Ramos (cell line): Measurements from ENCODE around the gene ENDOD1.

Experiments
- in situ Hi-C: fragments of 300-500 bp; cut with MboI; formaldehyde crosslinking; loops from one replicate; pipeline ENCODE4 v1.14.3; 2022; ENCODE audit warnings: low sequenced_read_pairs; ENCODE audit not compliant: unreplicated experiment

Gene ENDOD1

DNA sequence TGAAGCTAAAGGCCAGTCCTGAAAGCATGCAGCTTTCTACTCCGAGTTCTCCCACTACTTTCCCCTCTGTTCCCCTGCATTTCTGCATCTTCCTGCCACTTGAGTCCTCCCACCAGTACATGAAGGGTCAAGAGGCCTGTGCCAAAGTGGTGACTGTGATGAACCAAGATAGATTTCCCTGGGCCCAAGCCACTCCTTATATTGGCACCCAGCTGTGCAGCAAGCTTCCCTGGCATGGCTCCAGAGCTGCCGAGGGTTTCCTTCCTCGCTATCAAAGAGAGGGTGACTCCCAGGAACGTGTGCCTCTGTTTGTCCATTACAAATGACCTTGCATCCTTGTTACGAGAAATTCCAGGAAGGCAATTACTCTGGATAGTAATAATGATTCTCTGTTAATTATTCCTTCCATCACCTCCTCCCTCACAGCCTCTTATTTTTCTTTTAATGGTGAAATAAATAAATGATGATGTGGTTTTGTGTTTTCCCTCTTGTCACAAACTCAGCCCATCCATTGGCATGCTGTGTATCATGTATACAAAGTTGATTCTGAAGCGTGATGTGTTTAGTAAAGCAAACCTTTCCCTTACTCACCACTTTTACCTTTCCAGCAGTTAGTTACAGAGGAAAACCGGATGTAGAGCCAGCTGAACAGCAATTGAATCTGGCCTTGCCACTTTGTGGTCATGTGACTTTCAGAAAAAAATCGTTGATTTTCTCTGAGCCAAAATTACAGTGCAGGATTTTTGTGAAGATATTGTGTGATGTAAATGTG is 14.7 kb upstream of the ENDOD1 start:
- in situ Hi-C loops: no loop called here

DNA sequence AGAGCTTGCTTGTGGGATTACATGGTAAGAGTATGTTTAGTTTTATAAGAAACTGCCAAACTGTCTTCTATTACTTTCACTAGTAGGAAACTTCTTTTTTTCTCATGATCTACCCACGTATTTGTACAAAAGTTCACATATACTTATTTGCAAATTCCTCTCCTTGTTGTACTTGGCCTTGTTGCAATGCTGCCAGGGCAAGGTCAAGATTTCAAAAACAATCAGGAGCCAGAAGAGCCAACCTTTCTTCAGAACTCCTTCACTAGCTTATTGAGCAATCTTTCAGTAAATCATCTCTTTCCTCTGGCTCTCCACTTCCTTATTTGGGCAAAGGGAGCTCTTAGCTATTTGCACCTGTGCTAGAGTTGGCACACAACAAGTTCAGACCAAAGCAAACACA is 13.2 kb upstream of the ENDOD1 start:
- in situ Hi-C loops: no loop called here

DNA sequence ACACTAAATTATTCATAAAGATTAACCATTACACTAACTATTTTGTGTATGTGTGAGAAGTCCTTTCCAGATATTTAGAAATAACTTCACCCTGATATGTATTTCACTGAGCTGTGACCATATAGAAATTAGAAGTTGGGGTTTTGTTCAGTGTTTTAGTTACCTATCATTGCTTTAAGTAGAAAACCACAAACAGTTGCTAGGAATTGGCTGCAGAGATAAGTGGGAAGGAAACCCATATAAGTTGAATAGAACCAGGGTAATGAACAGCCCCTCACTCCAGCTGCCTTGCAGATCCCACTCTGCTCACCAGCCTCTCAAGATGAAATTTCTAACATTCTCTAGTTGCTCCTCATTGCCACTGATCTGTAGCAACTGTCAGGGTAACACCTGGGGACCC is 12.7 kb upstream of the ENDOD1 start:
- in situ Hi-C loops: no loop called here

DNA sequence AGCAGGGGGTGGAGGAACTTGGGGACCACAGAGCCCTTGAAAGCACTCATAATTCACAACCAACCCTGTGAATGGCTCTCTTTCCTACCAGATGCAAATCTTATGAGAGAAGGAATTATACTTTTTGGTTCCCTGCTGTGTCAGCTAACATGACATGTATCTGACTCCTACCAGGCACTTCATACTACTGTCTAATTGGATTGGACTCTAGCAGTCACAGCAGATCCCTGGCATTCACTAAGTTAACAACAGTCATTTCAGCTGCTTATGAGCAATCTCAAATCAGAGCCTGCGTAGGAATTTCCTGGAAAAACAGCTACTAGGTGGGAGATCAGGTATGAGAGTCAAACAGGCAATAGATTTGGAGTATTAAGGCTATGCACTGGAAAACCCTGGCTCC is 11.1 kb upstream of the ENDOD1 start:
- in situ Hi-C loops: no loop called here

DNA sequence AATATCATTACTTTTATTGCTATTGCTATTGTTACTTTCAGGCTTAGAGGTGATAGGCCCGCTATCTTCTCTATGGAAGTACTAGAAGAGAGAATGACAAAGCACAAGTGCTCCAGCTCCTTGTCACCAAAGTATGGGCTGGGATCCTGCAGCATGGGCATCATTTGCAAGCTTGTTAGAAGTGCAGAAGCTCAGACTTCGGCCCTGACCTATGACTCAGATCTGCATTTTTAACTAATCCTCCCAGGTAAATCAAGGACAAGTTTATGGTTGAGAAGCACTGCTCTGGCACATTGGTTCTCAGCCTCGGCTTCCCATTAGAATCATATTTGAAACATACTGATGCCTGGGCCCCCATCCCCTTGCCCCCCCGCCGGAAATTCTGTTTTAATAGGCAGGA is 8.6 kb upstream of the ENDOD1 start:
- in situ Hi-C loops: no loop called here

DNA sequence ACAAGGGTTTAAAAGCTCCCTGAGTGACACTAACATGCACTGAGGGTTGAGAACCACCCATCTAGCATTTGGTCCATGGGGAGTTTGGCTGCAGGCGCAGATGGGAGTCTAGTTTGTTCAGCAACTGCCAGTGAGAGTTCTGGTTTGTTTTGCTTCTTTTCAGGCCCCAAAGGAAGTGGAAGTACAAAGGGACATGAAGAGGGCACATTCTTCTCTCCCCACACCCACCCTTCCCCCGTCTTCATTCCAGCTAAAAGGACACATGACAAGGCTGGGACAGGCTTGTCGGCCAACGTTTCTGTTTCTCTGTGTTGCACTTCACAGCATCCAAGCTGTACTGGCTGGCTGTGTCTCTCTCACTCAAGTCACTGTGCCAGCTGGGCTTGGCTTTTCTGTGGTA is 8.2 kb upstream of the ENDOD1 start:
- in situ Hi-C loops: no loop called here

DNA sequence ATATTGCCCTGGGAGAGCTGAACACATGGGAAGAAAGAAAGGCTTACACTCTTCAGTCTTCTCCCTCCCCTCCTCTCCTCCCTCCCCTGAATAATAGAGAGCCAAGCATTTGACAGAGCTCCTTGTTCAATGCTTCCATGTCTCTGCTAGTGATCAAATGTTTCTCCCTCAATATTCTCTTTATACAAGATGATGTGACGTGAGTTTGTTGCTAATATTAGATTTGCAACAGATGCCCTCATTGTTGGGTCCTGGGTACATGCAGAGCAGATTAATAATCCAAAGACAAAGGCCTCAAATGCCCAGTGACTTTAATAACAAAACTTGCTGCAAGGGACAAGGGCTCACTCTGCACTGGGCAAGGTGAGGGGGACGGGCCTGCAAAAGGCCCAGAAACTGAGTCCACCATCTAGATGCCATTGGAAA is 7.1 kb upstream of the ENDOD1 start:
- in situ Hi-C loops: no loop called here

DNA sequence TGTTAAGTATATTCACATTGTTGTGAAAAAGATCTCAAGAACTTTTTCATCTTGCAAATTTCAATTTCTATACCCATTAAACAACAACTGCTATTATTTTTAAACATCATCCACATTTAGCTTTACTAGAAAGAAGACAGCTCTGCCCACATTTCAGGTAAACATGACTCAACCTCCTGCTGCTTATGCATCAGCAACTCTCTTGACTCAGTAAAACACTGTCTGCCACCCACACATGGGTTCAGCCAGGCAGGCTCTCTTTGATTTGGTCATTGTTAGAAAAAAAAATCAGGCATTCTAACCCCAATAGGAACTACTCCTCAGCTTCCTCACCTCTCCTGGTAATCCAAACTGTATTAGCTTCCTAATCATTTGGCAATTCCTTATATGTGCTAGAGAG is 5.1 kb upstream of the ENDOD1 start:
- in situ Hi-C loops: no loop called here

DNA sequence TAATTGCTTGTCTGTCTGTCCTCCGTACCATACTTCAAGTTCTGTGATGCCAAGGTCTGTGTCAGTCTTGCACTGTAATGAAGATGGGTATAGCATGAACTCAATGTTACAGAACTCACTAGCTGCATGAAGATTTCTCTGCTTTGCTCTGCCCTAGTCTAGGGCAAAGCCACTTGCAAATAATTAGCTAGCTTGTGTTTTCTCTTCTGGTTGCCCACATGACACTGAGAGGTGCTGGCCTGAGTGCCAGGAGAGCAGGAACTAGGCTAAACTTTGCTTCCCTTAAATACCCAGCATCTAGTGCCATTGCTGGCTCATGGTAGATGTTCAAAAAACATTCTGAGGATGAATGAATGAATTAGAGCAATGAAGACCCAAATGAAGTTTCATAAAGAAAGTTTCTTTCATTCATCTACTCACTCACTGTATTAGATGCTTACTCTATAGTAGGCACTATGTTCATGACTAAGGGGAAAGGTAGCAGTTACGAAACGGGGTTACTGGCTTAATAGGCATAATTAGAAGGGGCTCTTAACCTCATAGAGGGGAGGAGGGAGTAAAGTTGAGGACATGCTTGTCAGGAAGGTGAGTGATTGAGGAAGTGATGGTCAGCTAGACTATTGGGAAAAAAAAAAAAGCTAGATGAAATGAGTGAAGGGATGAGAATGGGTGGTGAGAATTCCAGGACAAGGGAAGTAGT is 4.4 kb upstream of the ENDOD1 start:
- in situ Hi-C loops: no loop called here

DNA sequence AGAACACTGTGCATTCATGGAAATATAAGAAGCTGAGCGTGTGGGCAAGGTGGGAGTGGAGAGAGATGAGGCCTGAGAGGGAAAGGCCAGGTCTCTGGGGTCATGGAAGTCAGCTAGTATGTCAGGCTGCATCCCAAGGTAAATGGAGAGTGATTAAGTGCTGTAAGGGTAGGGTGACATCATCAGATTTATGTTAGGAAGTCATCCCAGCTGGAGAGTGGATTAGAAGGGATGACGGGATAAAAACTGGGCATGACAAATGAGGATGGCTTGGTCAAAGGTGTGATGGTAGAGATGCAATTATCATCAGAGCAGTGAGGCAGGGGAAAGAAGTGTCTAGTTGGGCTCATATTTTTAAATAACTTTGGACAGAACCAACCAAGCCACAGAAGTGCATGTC is 3.5 kb upstream of the ENDOD1 start:
- in situ Hi-C loops: no loop called here

DNA sequence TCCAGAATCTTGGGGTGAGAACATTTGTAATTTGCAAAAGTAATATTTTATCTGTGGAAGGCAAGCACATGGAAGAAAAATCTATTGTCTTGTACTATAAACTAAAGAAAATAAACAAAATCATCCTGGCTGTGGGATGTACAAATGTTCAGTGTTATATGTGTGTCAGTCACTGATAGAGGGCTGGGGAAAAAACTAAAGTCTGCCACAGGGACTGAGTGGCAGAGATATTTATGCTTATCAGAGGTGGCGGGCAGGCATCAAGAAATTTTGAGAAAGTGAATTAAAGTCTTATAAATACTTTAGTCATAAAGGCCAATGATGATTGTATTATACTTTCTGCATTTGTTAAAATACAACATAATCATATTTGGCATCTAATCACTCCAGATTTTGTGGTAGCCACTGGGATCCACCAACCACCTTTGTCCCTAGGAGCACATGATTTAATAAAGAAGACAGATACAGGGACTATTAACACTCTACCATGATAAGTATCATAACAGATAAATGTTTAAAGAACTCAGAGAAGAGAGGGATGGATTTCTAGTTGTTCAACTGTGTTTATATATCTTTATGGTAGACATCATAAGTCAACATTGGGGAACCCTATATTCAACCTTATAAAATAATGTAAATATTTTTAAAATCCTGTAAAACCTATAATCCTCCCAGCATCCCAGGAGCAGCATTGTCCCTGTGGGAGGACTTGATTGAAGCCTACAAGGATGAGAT is 2.6 kb upstream of the ENDOD1 start:
- in situ Hi-C loops: no loop called here

DNA sequence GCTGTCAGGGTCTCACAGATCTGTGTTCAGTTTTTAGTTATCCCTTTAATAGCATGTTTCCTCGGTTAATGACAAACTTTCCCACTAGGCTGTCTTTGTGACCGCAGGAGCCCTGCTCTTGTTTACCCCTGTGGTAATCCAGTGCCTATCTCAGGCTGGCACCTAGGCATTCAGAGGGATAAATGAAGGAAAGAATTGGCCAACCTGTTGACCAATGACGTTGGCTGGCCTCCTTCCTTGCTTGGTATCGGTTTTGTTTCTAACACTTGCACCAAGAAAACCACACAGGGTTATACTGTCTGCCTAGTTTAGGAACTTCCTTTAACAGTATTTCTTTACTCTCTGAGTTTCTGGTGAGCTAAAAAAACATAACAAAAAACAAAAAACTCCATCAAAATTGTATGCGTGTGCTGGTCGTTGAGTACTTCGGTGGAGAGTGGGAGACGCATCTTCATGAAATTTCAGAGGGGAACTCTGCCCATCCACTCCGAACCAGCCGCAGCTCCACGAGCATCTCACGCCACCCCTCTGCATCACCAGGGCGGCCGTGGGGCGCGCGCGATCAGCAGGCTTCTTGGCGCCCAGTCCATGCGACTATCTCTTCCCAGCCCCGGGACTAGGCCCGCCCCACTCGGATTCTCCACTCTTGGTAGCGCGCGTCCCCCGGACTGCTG is 563 bp upstream of the ENDOD1 start:
- in situ Hi-C loops: no loop called here

DNA sequence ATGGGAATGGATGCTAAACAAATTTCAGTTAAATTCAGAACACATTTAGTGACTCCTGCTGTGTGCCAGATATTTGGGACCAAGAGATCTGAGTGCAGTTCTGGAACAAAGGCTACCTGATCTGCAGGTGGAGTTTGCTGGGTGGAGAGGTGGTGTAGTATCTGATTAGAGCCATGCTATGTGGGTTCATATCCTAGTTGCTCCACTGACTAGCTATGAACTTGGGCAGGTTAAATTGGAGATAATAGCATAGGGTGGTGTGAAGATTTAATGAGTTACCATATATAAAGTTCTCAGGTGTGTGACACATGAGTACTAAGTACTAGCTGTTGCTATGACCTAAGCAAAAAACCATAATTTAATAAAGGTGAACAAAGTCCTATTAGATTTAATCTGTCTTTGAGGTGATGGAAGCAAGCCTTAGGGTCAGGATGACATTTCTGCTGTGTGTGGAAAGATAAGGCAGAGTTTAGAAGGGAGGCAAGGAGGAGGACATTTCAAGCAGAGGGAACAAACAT is 2.1 kb downstream of the ENDOD1 start:
- in situ Hi-C loops: no loop called here

DNA sequence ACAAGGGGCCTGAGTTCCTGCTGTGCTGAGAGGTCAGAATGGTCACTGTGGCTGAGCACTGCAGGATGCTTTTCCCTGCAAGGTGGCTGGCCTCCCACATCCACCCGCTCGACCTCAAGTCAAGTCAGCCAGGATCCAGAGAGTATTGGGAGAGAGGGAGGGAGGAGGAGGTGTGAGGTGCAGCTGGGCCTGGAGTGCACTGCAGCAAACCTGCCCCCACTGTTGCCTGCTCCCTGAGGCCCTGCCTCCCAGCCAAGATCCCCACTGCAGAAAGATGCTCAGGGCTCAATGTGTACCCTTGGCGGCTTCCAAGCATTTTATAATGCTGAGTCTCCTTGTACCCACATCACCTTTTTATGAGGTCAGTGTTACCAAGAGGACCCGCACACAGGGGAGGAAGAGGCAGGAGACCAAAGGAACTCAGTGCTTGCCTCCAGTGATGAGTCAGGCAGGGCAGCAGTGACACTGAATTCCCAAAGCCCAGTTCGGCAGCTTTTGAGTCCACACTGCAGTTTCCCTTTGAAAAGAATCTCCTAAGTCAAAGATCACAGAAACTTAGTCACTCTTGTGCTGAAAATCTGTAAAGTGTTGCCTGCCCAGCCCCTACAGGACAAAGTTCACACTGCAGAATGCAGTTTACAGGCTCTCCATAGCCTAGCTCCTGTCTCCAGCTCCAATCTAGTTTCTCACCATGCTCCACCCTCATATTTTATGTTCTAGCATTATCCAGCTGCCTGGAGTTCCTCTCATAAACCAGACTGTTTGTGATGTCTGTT is 3.1 kb downstream of the ENDOD1 start:
- in situ Hi-C loops: no loop called here

DNA sequence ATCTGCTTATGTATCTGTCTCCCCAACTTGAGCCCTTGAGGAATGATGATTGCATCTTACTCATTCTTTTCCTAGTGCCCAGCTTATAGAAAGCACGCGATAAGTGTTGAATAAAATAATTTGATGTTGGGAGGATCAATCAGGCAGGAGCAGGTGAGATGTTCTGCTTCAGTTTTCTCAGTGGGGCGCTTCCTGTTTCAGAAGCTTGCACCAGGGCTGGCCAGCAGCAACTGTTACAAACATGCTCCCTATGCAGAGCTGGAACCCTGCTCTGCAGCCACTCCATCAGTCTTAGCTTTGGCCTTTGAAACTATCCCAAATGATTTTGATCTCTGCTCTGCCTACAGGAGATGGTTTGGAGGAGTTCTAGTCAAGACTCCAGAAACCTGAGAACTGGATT is 3.9 kb downstream of the ENDOD1 start:
- in situ Hi-C loops: no loop called here

DNA sequence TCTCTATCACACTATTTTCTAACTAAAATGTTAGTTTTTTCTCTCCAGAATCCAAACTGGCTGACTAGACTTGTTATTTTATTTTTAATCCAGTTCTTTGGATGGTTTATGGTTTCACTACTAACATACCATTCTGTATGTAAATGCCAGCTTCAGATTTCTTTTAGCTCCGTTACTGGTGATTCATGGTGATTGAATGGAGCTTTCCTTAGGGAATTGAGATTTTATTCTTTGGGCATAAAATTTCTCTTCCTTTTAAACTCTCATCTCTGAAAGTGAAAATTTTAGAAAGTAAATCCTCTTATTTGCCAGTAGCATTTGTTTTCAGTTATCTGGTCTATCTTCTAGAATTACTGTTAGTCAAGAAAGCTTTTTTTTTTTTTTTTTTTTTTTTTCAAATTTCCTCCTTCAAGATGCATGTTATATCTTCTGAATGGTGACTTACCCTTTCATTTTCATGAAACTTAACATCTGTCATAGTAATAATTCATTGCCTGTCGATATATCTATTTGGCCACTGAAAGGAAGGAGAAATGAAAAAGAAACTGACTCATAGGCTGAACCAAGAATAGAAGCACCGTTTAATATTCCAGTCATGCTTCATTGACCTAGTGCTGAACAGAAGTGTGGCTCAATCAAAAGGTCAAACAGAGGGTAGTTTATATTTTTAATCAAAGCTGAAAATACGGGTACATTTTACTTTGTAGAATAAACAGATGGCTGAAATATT is 6.4 kb downstream of the ENDOD1 start:
- in situ Hi-C loops: no loop called here

DNA sequence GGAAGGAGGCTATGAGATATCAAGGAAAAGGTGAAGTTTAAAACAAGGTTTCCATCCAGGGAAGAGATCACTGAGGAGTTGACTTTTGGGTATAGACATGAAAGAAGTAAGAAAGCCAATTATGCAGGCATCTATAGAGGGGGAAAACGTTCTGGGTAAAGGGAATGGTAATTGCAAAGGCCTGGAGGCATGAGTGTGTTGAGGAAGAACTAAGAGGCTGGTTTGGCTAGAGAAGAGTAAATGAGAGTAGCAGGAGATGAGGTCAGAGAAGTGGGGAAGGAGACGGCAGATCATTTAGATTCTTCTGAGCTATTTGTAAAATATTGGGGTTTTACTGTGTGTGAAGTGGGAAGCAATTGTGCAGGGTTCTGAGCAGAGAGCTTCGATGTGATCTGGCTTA is 7.6 kb downstream of the ENDOD1 start:
- in situ Hi-C loops: no loop called here

DNA sequence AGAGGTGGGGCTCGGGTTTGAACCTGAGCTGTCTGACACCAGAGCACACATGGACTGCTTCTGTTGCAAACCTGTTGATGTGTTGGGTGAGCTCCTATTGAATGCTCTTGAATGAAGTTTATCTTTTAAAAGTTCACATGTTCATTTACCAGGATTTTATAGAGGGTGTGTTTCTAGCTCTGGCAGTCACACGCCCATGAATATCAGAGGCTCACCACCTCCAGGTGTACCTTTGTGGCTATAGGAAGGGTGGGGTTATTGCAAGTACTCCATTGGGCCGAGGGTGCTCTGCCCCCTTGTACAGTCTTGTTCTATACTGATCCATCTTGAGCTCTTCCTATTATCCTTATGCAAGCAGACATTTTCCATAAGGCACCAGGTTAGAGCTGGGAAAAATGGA is 9.2 kb downstream of the ENDOD1 start:
- in situ Hi-C loops: no loop called here

DNA sequence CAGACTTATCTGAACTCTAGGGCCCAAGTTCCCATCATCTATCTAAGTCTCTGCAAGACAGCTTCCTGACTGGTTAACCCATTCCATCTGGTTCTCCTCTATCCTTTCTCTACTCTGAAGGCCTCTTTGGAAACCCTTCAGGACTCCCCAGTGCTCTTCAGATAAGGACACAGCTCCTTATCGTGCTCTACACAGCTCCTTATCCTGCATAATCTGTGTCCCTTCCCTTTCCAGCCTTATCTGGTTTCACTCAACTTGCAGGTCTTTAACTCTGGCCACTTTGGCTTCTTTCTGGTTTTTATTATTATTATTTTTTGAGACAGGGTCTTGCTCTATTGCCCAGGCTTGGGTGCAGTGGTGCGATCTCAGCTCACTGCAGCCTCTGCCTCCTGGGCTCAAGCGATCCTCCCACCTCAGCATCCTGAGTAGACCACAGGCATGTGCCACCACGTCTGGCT is 10.6 kb downstream of the ENDOD1 start:
- in situ Hi-C loops: no loop called here
